Epithelial cell of proximal tubule (primary cell): ENCODE results near the gene LRRC9. TPM values are rescaled to one million over a fixed set of nuclear protein-coding genes. Genes with fewer than 3 reads are reported as not detected.
"Not testable (repeated sequence)": the region's sequence is repeated elsewhere in the genome, so short reads cannot be mapped to it uniquely, and the experiment has no call there.

Source experiments
- DNase-seq: peaks from one replicate; pipeline ENCODE4 v3.0.0-alpha.2; 2011; ENCODE audit warnings: low read depth
- H3K4me3 ChIP-seq: 2 replicates; pipeline ENCODE4 v1.5.1; 2011; ENCODE audit warnings: low read depth, mild to moderate bottlenecking, low read length
- CTCF ChIP-seq: conservative IDR thresholded peaks from 2 replicates; pipeline ENCODE4 v1.5.1; 2012; ENCODE audit warnings: low read depth, mild to moderate bottlenecking, low read length
- total RNA-seq: library from RNA; depleted of rRNA; stranded (reverse); fragments of >200 nt; gene quantifications from 2 replicates; pipeline ENCODE4 v1.2.3, GENCODE V29; 2015

Gene LRRC9
- total RNA-seq, 1 donor from 2014 or later: 0.23 TPM

GRCh38 chr14:60008042-60008441, 88.1 kb downstream of the LRRC9 start:
- no peak overlapping the region for H3K4me3 ChIP-seq
- DNase-seq: no peak
- no peak for TF ChIP-seq CTCF

- not testable (repeated sequence) for DNase-seq, H3K4me3 ChIP-seq
Measured at GRCh38 chr14:60010263-60010662, 90.3 kb downstream of the LRRC9 start.

- H3K4me3 ChIP-seq: no peak overlapping the region
- no peak for DNase-seq
- TF ChIP-seq CTCF: no peak
Measured at GRCh38 chr14:60014402-60014801, 94.5 kb downstream of the LRRC9 start.

GRCh38 chr14:60021619-60022018, 101.7 kb downstream of the LRRC9 start:
- DNase-seq: no peak
- TF ChIP-seq CTCF: no peak
- H3K4me3 ChIP-seq: no peak overlapping the region

GRCh38 chr14:60025571-60025970, 105.6 kb downstream of the LRRC9 start:
- TF ChIP-seq CTCF: no peak
- H3K4me3 ChIP-seq: no peak overlapping the region
- no peak for DNase-seq

- no peak for TF ChIP-seq CTCF
- DNase-seq: no peak
- no peak overlapping the region for H3K4me3 ChIP-seq
Measured at GRCh38 chr14:60035177-60035576, 115.2 kb downstream of the LRRC9 start.

- H3K4me3 ChIP-seq, DNase-seq: not testable (repeated sequence)
Measured at GRCh38 chr14:60047976-60048375, 128.0 kb downstream of the LRRC9 start.

GRCh38 chr14:60051721-60052221, 131.8 kb downstream of the LRRC9 start:
- no peak overlapping the region for H3K4me3 ChIP-seq
- DNase-seq: no peak
- TF ChIP-seq CTCF: no peak
